K562 (cell line): ENCODE data around the gene CACNA1I. TPM values are rescaled to one million over a fixed set of nuclear protein-coding genes. Genes with fewer than 3 reads are reported as not detected.

Experiments
- COPS2 ChIP-seq: fragments of 450-650 bp; conservative IDR thresholded peaks from 2 replicates; pipeline ENCODE4 v1.6.1; 2016; ENCODE audit warnings: mild to moderate bottlenecking, moderate library complexity
- E2F6 ChIP-seq, 2 experiments: IDR thresholded peaks; 2 replicates each; pipeline ENCODE4 v1.6.1; 2011; ENCODE audit warnings: borderline replicate concordance in 1 of 2, control low read depth in 1 of 2, low read depth in 1 of 2, low read length in 1 of 2, mild to moderate bottlenecking in 1 of 2, mixed read lengths in 1 of 2, moderate library complexity in 1 of 2; ENCODE audit not compliant: insufficient read depth in 1 of 2, insufficient read length in 1 of 2, poor library complexity in 1 of 2, severe bottlenecking in 1 of 2; ENCODE audit errors: extremely low read depth in 1 of 2
- EGR1 ChIP-seq: fragments of 450-650 bp; conservative IDR thresholded peaks from 2 replicates; pipeline ENCODE4 v1.6.1; 2017; ENCODE audit warnings: mild to moderate bottlenecking
- KLF1 ChIP-seq: fragments of 450-650 bp; IDR thresholded peaks from 2 replicates; pipeline ENCODE4 v1.6.1; 2016; ENCODE audit warnings: missing genetic modification characterization, missing compliant biosample characterization
- MCM3 ChIP-seq: fragments of 450-650 bp; IDR thresholded peaks from 2 replicates; pipeline ENCODE4 v1.6.1; 2016
- POLR3A ChIP-seq: IDR thresholded peaks from 2 replicates; pipeline ENCODE4 v1.6.1; 2011; ENCODE audit warnings: borderline replicate concordance, mild to moderate bottlenecking, moderate library complexity; ENCODE audit not compliant: insufficient read length, insufficient read depth; ENCODE audit errors: extremely low read depth
- RAD21 ChIP-seq, 2 experiments: fragments of 250-450 bp in 1 of 2; fragments of 450-650 bp in 1 of 2; sonication (Bioruptor Pico) in 1 of 2; formaldehyde crosslinking in 1 of 2; IDR thresholded peaks in 1 of 2; conservative IDR thresholded peaks in 1 of 2; 2 replicates each; pipeline versions ENCODE4 v1.4.0 to v1.8.0; 2020 to 2022; ENCODE audit warnings: mild to moderate bottlenecking in 2 of 2, moderate library complexity in 1 of 2
- REST ChIP-seq, 2 experiments: fragments of 450-650 bp; formaldehyde crosslinking in 1 of 2; IDR thresholded peaks; 2 replicates each; pipeline versions ENCODE4 v1.4.0 to v1.6.1; 2014 to 2020; ENCODE audit warnings: mild to moderate bottlenecking in 2 of 2, borderline replicate concordance in 1 of 2, low read depth in 1 of 2
- RFX1 ChIP-seq: fragments of 450-650 bp; IDR thresholded peaks from 2 replicates; pipeline ENCODE4 v1.6.1; 2016; ENCODE audit warnings: mild to moderate bottlenecking, moderate library complexity
- SRSF7 ChIP-seq: fragments of 200-400 bp; formaldehyde crosslinking; optimal IDR thresholded peaks from 2 replicates; pipeline ENCODE3; 2017; ENCODE audit warnings: mild to moderate bottlenecking, low read depth, low read length
- ZNF324 ChIP-seq: fragments of 250-450 bp; sonication (Bioruptor Pico); IDR thresholded peaks from 2 replicates; pipeline ENCODE4 v1.4.0; 2020; ENCODE audit warnings: mild to moderate bottlenecking
- ZNF41 ChIP-seq: fragments of 250-450 bp; sonication (Bioruptor Pico); conservative IDR thresholded peaks from 2 replicates; pipeline ENCODE4 v1.4.0; 2020; ENCODE audit warnings: mild to moderate bottlenecking
- polyA plus RNA-seq, 8 experiments: library from polyadenylated mRNA; depleted of rRNA in 4 of 8; stranded (reverse) in 5 of 8; unstranded in 3 of 8; fragments of >200 nt; fragmentation: Nextera tagmentation in 2 of 8; fragmentation: Illumina TruSeq in 1 of 8; extraction: Ambion mirVana in 2 of 8; extraction: Trizol in 1 of 8; gene quantifications; 2 replicates each; pipeline versions ENCODE4 v1.2.1 to v1.2.3, GENCODE V29; 2011 to 2014; ENCODE audit warnings: inconsistent platforms in 1 of 8, missing spikeins in 1 of 8
- total RNA-seq, 7 experiments: library from RNA; depleted of rRNA in 6 of 7; stranded (reverse); fragments of >200 nt in 6 of 7; fragmentation: Illumina TruSeq in 2 of 7; extraction: Trizol in 2 of 7; gene quantifications; 2 replicates each; pipeline versions ENCODE4 v1.2.1 to v1.2.3, GENCODE V29; 2011 to 2021; ENCODE audit warnings: low replicate concordance in 1 of 7
- TF ChIP-seq, protein P1 (sequence below): sonication (generic); formaldehyde crosslinking; IDR thresholded peaks from 2 replicates; pipeline ENCODE4 v1.8.0; 2022; ENCODE audit warnings: missing genetic modification reagents, mild to moderate bottlenecking, borderline replicate concordance
- TF ChIP-seq, protein P2 (sequence below): sonication (generic); formaldehyde crosslinking; IDR thresholded peaks from 2 replicates; pipeline ENCODE4 v1.8.1; 2022; ENCODE audit warnings: missing genetic modification reagents
- TF ChIP-seq, protein P3 (sequence below): sonication (generic); formaldehyde crosslinking; IDR thresholded peaks from 2 replicates; pipeline ENCODE4 v1.5.0; 2020; ENCODE audit warnings: missing genetic modification reagents

The CACNA1I gene
- total and polyA plus RNA-seq, 9 of the 15 experiments (the other 6 are each of a cell fraction or from before 2014, with no cell fraction given) = 0.01 to 0.79 (median 0.32) TPM; not detected in 1

DNA sequence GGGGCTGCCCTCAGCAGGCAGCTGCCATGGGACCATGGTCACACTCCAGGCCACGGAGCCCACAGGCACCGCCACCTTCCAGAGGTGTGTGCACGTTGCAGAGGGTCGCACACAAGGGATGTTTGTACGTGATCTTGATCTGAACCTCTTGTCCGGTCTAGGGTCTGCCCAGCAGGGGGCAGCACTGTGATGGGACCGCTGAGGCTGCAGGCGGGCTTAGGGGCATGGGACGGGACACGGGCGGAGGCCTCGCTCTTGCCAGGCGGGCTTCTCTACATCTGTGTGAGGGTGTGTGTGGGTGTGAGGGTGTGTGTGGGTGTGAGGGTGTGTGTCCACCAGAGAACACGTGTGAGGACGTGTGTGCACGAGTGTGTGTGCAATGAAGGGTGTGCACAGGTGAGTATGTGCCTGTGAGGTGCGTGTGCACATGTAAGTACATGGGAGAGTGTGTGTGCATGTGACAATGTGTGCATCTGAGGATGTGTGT is 52.4 kb downstream of the CACNA1I start (continued):
- TF ChIP-seq REST (IDR thresholded peaks at IDR 0.05; ENCODE audit: borderline replicate concordance) (peak; percentile 52; the same call in 1 of the 2 replicates), REST (CRISPR knock-in tag; IDR thresholded peaks at IDR 0.05; ENCODE audit: low read depth) (no peak), MCM3 (no peak), EGR1 (peak; percentile 62), ZNF41 (no peak), POLR3A (no peak), RFX1 (no peak), RAD21 (CRISPR knock-in tag; conservative IDR thresholded peaks at IDR 0.05 in 1 of 2, IDR thresholded peaks at IDR 0.05 in 1 of 2) (peak; percentile 24 to 58), E2F6 (IDR thresholded peaks at IDR 0.05; ENCODE audit: borderline replicate concordance in 1 of 2, extremely low read depth in 1 of 2, insufficient read depth in 1 of 2, insufficient read length in 1 of 2, low read depth in 1 of 2, low read length in 1 of 2, poor library complexity in 1 of 2, severe bottlenecking in 1 of 2) (no peak), COPS2 (no peak), ZNF324 (no peak), KLF1 (tag) (no peak), SRSF7 (no peak)
- TF ChIP-seq, protein P1, sequence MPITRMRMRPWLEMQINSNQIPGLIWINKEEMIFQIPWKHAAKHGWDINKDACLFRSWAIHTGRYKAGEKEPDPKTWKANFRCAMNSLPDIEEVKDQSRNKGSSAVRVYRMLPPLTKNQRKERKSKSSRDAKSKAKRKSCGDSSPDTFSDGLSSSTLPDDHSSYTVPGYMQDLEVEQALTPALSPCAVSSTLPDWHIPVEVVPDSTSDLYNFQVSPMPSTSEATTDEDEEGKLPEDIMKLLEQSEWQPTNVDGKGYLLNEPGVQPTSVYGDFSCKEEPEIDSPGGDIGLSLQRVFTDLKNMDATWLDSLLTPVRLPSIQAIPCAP (CRISPR knock-in tag) = no peak
- TF ChIP-seq, protein P2, sequence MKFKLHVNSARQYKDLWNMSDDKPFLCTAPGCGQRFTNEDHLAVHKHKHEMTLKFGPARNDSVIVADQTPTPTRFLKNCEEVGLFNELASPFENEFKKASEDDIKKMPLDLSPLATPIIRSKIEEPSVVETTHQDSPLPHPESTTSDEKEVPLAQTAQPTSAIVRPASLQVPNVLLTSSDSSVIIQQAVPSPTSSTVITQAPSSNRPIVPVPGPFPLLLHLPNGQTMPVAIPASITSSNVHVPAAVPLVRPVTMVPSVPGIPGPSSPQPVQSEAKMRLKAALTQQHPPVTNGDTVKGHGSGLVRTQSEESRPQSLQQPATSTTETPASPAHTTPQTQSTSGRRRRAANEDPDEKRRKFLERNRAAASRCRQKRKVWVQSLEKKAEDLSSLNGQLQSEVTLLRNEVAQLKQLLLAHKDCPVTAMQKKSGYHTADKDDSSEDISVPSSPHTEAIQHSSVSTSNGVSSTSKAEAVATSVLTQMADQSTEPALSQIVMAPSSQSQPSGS (CRISPR knock-in tag) = no peak
- TF ChIP-seq, protein P3, sequence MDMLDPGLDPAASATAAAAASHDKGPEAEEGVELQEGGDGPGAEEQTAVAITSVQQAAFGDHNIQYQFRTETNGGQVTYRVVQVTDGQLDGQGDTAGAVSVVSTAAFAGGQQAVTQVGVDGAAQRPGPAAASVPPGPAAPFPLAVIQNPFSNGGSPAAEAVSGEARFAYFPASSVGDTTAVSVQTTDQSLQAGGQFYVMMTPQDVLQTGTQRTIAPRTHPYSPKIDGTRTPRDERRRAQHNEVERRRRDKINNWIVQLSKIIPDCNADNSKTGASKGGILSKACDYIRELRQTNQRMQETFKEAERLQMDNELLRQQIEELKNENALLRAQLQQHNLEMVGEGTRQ = no peak
